Duodenal mucosa (tissue), 2 donors: ENCODE data around the gene RGS10.

Experiments
- H3K27ac ChIP-seq: one replicate; pipeline ENCODE4 v1.7.0; 2013; ENCODE audit warnings: low read depth, low read length
- H3K27me3 ChIP-seq, 2 donors: one replicate each; pipeline ENCODE4 v1.7.0; 2013; ENCODE audit warnings: low read length in 2 of 2, control low read depth in 1 of 2; ENCODE audit not compliant: insufficient read depth in 2 of 2, control insufficient read depth in 1 of 2
- H3K36me3 ChIP-seq, 2 donors: one replicate each; pipeline ENCODE4 v1.7.0; 2013; ENCODE audit warnings: low read length in 2 of 2, control low read depth in 1 of 2; ENCODE audit not compliant: insufficient read depth in 2 of 2, control insufficient read depth in 1 of 2
- H3K4me1 ChIP-seq, 2 donors: one replicate each; pipeline ENCODE4 v1.7.0; 2013; ENCODE audit warnings: low read length in 2 of 2, control low read depth in 1 of 2; ENCODE audit not compliant: insufficient read depth in 2 of 2, control insufficient read depth in 1 of 2
- H3K4me3 ChIP-seq, 2 donors: one replicate each; pipeline ENCODE4 v1.7.0; 2013; ENCODE audit warnings: low read length in 2 of 2, low read depth in 1 of 2
- H3K9ac ChIP-seq, 2 donors: one replicate each; pipeline ENCODE4 v1.7.0; 2013; ENCODE audit warnings: low read length in 2 of 2, low read depth in 1 of 2
- H3K9me3 ChIP-seq, 2 donors: one replicate each; pipeline ENCODE4 v1.7.0; 2013; ENCODE audit warnings: low read length in 2 of 2, control low read depth in 1 of 2; ENCODE audit not compliant: control insufficient read depth in 1 of 2

RGS10 gene

DNA sequence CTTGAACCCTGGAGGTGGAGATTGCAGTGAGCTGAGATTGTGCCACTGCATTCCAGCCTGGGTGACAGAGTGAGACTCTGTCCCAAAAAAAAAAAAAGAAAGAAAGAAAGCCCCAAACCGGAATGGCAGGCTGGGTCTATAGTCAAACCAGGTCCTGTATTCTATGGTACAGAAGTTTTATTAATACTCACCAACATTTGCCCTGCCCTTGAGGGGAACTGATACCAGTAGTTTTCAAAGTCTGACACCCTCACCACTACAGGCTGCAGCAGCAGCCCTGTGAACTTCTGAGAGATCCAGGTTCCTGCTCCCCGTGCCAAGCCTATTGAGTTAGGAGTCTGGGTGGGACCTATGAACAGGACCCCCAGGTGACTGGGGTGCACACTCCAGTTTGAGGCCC, 80.6 kb downstream of the RGS10 start:
- no peak overlapping the region for H3K4me3 ChIP-seq
- no peaks in the 10 kb centered on the region for H3K27me3 ChIP-seq
- H3K36me3 ChIP-seq: no peaks in the 10 kb centered on the region
- no peak overlapping the region for H3K27ac ChIP-seq
- no peaks in the 10 kb centered on the region for H3K4me1 ChIP-seq
- no peak overlapping the region for H3K9ac ChIP-seq
- H3K9me3 ChIP-seq: no peaks in the 10 kb centered on the region

GRCh38 chr10:119461380-119461779, 81.1 kb downstream of the RGS10 start:
- no peak overlapping the region for H3K27ac ChIP-seq
- no peaks in the 10 kb centered on the region for H3K4me1 ChIP-seq
- H3K4me3 ChIP-seq: no peak overlapping the region
- no peaks in the 10 kb centered on the region for H3K36me3 ChIP-seq
- H3K9me3 ChIP-seq: no peaks in the 10 kb centered on the region
- H3K27me3 ChIP-seq: no peaks in the 10 kb centered on the region
- no peak overlapping the region for H3K9ac ChIP-seq

DNA sequence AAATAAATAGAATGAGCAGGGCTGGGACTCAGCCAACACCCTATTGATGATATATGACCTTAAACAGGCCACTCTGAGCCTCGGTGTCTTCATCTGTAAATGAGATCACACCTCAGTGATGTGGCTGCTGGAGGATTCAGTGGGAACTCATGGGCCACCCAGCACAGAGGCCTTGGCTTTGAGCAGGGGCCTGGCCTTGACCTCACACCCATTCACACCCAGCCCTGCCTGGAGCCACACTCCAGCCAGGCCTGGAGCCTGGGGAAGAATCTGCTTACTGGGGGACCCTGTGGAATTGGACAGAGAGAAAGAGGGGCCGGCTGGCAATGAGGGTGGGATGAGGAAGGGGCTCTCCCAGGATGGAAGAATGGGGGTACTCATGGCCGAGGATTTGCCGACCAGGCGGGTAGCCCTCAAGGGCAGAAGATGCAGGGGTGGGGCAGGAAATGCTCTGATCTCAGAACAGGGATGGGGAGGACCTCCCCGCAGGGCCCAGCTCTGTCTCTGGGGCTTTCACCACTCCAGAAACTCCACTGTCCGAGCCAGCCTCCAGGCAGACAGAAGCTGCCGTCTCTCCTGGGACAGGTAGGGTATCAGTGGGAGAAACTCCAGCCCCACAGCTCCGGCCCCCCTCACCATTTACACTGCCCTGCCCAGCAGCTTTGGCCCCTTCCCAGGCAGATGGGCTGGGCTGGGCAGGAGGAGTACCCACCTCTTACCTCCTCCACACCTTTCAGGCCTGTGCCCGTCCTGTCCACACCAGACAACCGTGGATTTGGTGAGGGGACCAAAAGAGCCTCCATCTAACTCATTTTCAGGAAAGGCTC, 81.9 kb downstream of the RGS10 start:
- Histone ChIP-seq H3K9ac (no peak overlapping the region), H3K36me3 (peaks cover 2 to 5% of the 10 kb centered on the region in 2 donors), H3K27ac (no peak overlapping the region), H3K9me3 (no peaks in the 10 kb centered on the region), H3K4me3 (no peak overlapping the region), H3K27me3 (no peaks in the 10 kb centered on the region), H3K4me1 (no peaks in the 10 kb centered on the region)

GRCh38 chr10:119459681-119460340, 82.7 kb downstream of the RGS10 start:
- Histone ChIP-seq H3K9ac (no peak overlapping the region), H3K4me3 (no peak overlapping the region), H3K27ac (no peak overlapping the region), H3K27me3 (no peaks in the 10 kb centered on the region), H3K9me3 (no peaks in the 10 kb centered on the region), H3K36me3 (peaks cover 3 to 7% of the 10 kb centered on the region in 2 donors), H3K4me1 (no peaks in the 10 kb centered on the region)

DNA sequence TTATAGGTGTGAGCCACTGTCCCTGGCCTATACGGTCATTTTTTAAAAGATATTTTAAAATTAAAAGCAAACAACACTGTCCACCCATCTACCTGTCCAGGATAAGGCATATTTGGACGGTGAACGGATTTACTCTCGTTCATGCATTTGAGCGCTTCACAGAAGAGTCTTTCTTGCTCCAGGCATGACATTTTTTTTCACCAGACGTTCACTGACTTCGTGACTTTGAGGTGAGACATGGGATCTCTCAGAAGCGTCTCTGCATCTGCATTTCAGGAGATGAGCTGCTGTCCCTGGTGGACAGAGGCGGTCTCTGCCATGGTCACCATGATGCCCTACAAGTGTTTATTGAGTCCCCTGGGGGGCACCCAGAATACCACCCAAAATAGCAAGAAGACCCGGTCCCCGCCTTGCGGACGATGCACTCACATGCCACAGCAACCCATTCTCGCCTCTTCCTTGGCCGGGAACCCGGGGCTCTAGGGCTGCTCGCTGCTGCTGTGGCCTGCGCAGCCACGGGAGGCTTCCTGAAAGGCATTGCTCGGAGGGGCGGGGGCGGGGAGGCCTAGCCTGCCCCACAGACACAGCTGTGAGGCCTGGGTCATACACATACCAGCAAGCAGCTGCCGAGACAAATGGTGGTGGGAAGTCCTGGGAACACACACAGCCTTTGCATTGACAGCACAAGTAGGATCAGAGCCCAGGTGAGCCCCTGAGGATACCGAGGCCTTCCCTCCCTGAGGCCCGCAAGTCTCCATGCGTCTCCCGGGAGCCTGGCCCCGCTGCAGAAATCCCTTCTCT, 84.4 kb downstream of the RGS10 start:
- Histone ChIP-seq H3K9ac (no peak overlapping the region), H3K4me3 (no peak overlapping the region), H3K36me3 (peaks cover 12 to 20% of the 10 kb centered on the region in 2 donors), H3K4me1 (no peaks in the 10 kb centered on the region), H3K27ac (no peak overlapping the region), H3K9me3 (no peaks in the 10 kb centered on the region), H3K27me3 (no peaks in the 10 kb centered on the region)

- H3K36me3 ChIP-seq: peaks cover 17 to 23% of the 10 kb centered on the region in 2 donors
Observed at GRCh38 chr10:119456435-119456810, 86.1 kb downstream of the RGS10 start.

GRCh38 chr10:119455609-119456434, 86.7 kb downstream of the RGS10 start:
- Histone ChIP-seq H3K4me3 (no peak overlapping the region), H3K9ac (no peak overlapping the region), H3K36me3 (peaks cover 19 to 24% of the 10 kb centered on the region in 2 donors), H3K27me3 (no peaks in the 10 kb centered on the region), H3K4me1 (no peaks in the 10 kb centered on the region), H3K9me3 (no peaks in the 10 kb centered on the region), H3K27ac (no peak overlapping the region)

More at GRCh38 chr10:119456435-119456810, 86.1 kb downstream of the RGS10 start:
- Histone ChIP-seq H3K27ac (no peak overlapping the region), H3K9me3 (no peaks in the 10 kb centered on the region), H3K27me3 (no peaks in the 10 kb centered on the region), H3K4me3 (no peak overlapping the region), H3K4me1 (no peaks in the 10 kb centered on the region), H3K9ac (no peak overlapping the region)

GRCh38 chr10:119454990-119455389, 87.5 kb downstream of the RGS10 start:
- Histone ChIP-seq H3K4me3 (no peak overlapping the region), H3K36me3 (peaks cover 19 to 28% of the 10 kb centered on the region in 2 donors), H3K9ac (no peak overlapping the region), H3K9me3 (no peaks in the 10 kb centered on the region), H3K27ac (no peak overlapping the region), H3K27me3 (no peaks in the 10 kb centered on the region), H3K4me1 (no peaks in the 10 kb centered on the region)

GRCh38 chr10:119454316-119454715, 88.2 kb downstream of the RGS10 start:
- Histone ChIP-seq H3K27me3 (no peaks in the 10 kb centered on the region), H3K27ac (no peak overlapping the region), H3K9ac (no peak overlapping the region), H3K4me1 (no peaks in the 10 kb centered on the region), H3K36me3 (peaks cover 20 to 28% of the 10 kb centered on the region in 2 donors), H3K4me3 (no peak overlapping the region), H3K9me3 (no peaks in the 10 kb centered on the region)
